22Rv1 (cell line): Measurements from ENCODE around the gene PTCRA.

ENCODE experiments used
- CTCF ChIP-seq: fragments of 450-650 bp; IDR thresholded peaks from 2 replicates; pipeline ENCODE4 v1.5.1; 2017; ENCODE audit warnings: mild to moderate bottlenecking
- ZFX ChIP-seq: fragments of 450-650 bp; IDR thresholded peaks from 2 replicates; pipeline ENCODE4 v1.6.1; 2017; ENCODE audit warnings: antibody characterized with exemption, borderline replicate concordance

- TF ChIP-seq CTCF (no peak), ZFX (no peak)
Observed at GRCh38 chr6:42969431-42969830, 53.6 kb downstream of the PTCRA start.
